PC-3 (cell line): ENCODE data around the gene FRRS1. TPM values are rescaled to one million over a fixed set of nuclear protein-coding genes. Genes with fewer than 3 reads are reported as not detected.

Source experiments
- ATAC-seq: fragments of 200-7000 bp; cut with Tn5 transposase; 2 replicates; pipeline ENCODE4 v1.9.1; 2020; ENCODE audit warnings: mild to moderate bottlenecking, moderate library complexity
- BruUV-seq: library from RNA; stranded (reverse); fragments of 400-500 nt; replicated peaks from 2 replicates; lab custom pipeline; 2021; lab: Mats Ljungman, UMichigan
- CTCF ChIA-PET: fragments of 300-600 bp; sonication (Branson Sonifier 250); formaldehyde crosslinking; loops from one replicate; lab custom pipeline; 2022; ENCODE audit warnings: antibody characterized with exemption; lab: Charles Lee
- POLR2A ChIA-PET: fragments of 300-600 bp; sonication (Branson Sonifier 250); formaldehyde crosslinking; loops from one replicate; lab custom pipeline; 2022; ENCODE audit warnings: antibody characterized with exemption; ENCODE audit not compliant: unreplicated experiment; lab: Charles Lee
- DNase-seq: peaks from one replicate; pipeline ENCODE4 v3.0.0-alpha.2; 2015
- H2AFZ ChIP-seq: fragments of 300-600 bp; sonication (generic); 2 replicates; pipeline ENCODE4 v1.6.0; 2016; ENCODE audit warnings: antibody characterized with exemption, low read length
- H3F3A ChIP-seq: fragments of 300-600 bp; sonication (generic); one replicate; pipeline ENCODE4 v1.6.0; 2017; ENCODE audit warnings: antibody characterized with exemption, low read length, control low read depth, mild to moderate bottlenecking; ENCODE audit not compliant: unreplicated experiment
- H3K27ac ChIP-seq: fragments of 300-600 bp; sonication (generic); 2 replicates; pipeline ENCODE4 v1.5.1; 2016; ENCODE audit warnings: mild to moderate bottlenecking, low read length
- H3K27me3 ChIP-seq: fragments of 300-600 bp; sonication (generic); 2 replicates; pipeline ENCODE4 v1.6.1; 2016; ENCODE audit warnings: low read length, mixed read lengths
- H3K36me3 ChIP-seq: fragments of 300-600 bp; sonication (generic); 2 replicates; pipeline ENCODE4 v1.6.1; 2016; ENCODE audit warnings: low read depth, mixed run types, low read length, mixed read lengths
- H3K4me1 ChIP-seq: fragments of 300-600 bp; sonication (generic); 2 replicates; pipeline ENCODE4 v1.5.1; 2016; ENCODE audit warnings: low read length; ENCODE audit not compliant: insufficient read depth
- H3K4me2 ChIP-seq: fragments of 300-600 bp; sonication (generic); 2 replicates; pipeline ENCODE4 v1.6.0; 2016; ENCODE audit warnings: low read length
- H3K4me3 ChIP-seq: fragments of 300-600 bp; sonication (generic); 2 replicates; pipeline ENCODE4 v1.5.1; 2016; ENCODE audit warnings: mild to moderate bottlenecking, low read length, mixed read lengths
- H3K79me2 ChIP-seq: fragments of 300-600 bp; sonication (generic); 2 replicates; pipeline ENCODE4 v1.6.1; 2017; ENCODE audit warnings: low read length, mixed read lengths
- H3K9ac ChIP-seq: fragments of 300-600 bp; sonication (generic); 2 replicates; pipeline ENCODE4 v1.6.0; 2016; ENCODE audit warnings: mild to moderate bottlenecking, low read length
- H3K9me2 ChIP-seq: fragments of 300-600 bp; sonication (generic); replicated peaks from 2 replicates; pipeline ENCODE4 v1.6.1; 2016; ENCODE audit warnings: mixed run types, low read length, mixed read lengths
- H3K9me3 ChIP-seq: fragments of 300-600 bp; sonication (generic); 2 replicates; pipeline ENCODE4 v1.6.1; 2016; ENCODE audit warnings: low read length, mixed read lengths
- H4K20me1 ChIP-seq: fragments of 300-600 bp; sonication (generic); 2 replicates; pipeline ENCODE4 v1.6.1; 2016; ENCODE audit warnings: low read length, mixed read lengths
- CTCF ChIP-seq: fragments of 300-600 bp; sonication (generic); conservative IDR thresholded peaks from 2 replicates; pipeline ENCODE4 v1.5.1; 2017; ENCODE audit warnings: antibody characterized with exemption, low read depth, mild to moderate bottlenecking, low read length
- EZH2 ChIP-seq: fragments of 300-600 bp; sonication (generic); IDR thresholded peaks from one replicate; pipeline ENCODE4 v1.6.1; 2017; ENCODE audit warnings: antibody characterized with exemption, mild to moderate bottlenecking, low read length; ENCODE audit not compliant: unreplicated experiment
- EZH2phosphoT487 ChIP-seq: fragments of 300-600 bp; sonication (generic); IDR thresholded peaks from 2 replicates; pipeline ENCODE4 v1.6.1; 2018; ENCODE audit warnings: mild to moderate bottlenecking, antibody characterized with exemption, low read length, borderline replicate concordance
- intact Hi-C: fragments of 100-400 bp; cut with micrococcal nuclease; formaldehyde crosslinking; loops from 2 replicates; pipeline ENCODE4 v1.9.0; 2023
- total RNA-seq: library from RNA; depleted of rRNA; stranded (reverse); fragments of >200 nt; gene quantifications from 2 replicates; pipeline ENCODE4 v1.2.3, GENCODE V29; 2014

FRRS1 gene
- total RNA-seq, 1 experiment from 2014 or later = 16.3 TPM

GRCh38 chr1:99707535-99708142, 58.8 kb downstream of the FRRS1 start:
- Histone ChIP-seq H3K9me3 (no peaks in the 10 kb centered on the region), H3K9me2 (no peaks in the 10 kb centered on the region), H3K4me1 (no peaks in the 10 kb centered on the region), H3K27ac (no peak overlapping the region), H3F3A (no peaks in the 10 kb centered on the region), H3K9ac (no peak overlapping the region), H3K27me3 (no peaks in the 10 kb centered on the region), H3K79me2 (no peaks in the 10 kb centered on the region), H2AFZ (no peak overlapping the region), H3K4me3 (no peak overlapping the region), H3K36me3 (peaks cover 17% of the 10 kb centered on the region), H3K4me2 (no peak overlapping the region), H4K20me1 (no peaks in the 10 kb centered on the region)
- DNase-seq (peak; percentile 81), ATAC-seq (peak; percentile 77)
- no TSS peak for BruUV-seq
- TF ChIP-seq CTCF = peak; percentile 96
- TF ChIP-seq EZH2phosphoT487 = no peak
- intact Hi-C loops = loop anchor here (1.0 to 10.0 kb wide), 6 partner anchors 61 to 953 kb away; partner anchors contain the start of gene PALMD
- POLR2A ChIA-PET = no interaction called here
- CTCF ChIA-PET = interaction anchor here (0.7 kb wide), 1 partner anchor 229 kb away, joined by 4 read pairs; no protein-coding TSS in a partner anchor

GRCh38 chr1:99705385-99705784, 61.0 kb downstream of the FRRS1 start:
- H3F3A ChIP-seq = no peaks in the 10 kb centered on the region
- H2AFZ ChIP-seq = no peak overlapping the region
- no peak overlapping the region for H3K27ac ChIP-seq
- DNase-seq (no peak), ATAC-seq (no peak; the same call in 1 of the 2 replicates)
- TF ChIP-seq EZH2phosphoT487 (no peak), EZH2 (no peak), CTCF (no peak)
- H3K9ac ChIP-seq = no peak overlapping the region
- H4K20me1 ChIP-seq = no peaks in the 10 kb centered on the region
- no peak overlapping the region for H3K4me2 ChIP-seq
- no TSS peak for BruUV-seq
- H3K27me3 ChIP-seq = no peaks in the 10 kb centered on the region
- no peaks in the 10 kb centered on the region for H3K4me1 ChIP-seq
- H3K9me2 ChIP-seq = no peaks in the 10 kb centered on the region
- CTCF ChIA-PET = no interaction called here
- peaks cover 9% of the 10 kb centered on the region; the same call in 1 of the 2 replicates for H3K36me3 ChIP-seq
- H3K79me2 ChIP-seq = no peaks in the 10 kb centered on the region
- H3K4me3 ChIP-seq = no peak overlapping the region
- POLR2A ChIA-PET = no interaction called here
- intact Hi-C loops = loop anchor here (10.0 kb wide), 2 partner anchors 141 to 951 kb away; no protein-coding TSS in a partner anchor
- H3K9me3 ChIP-seq = no peaks in the 10 kb centered on the region

GRCh38 chr1:99704356-99704816, 62.0 kb downstream of the FRRS1 start:
- no peak overlapping the region for H2AFZ ChIP-seq
- no peak overlapping the region for H3K9ac ChIP-seq
- TF ChIP-seq EZH2phosphoT487 (no peak), CTCF (no peak), EZH2 (no peak)
- no peaks in the 10 kb centered on the region for H3K9me3 ChIP-seq
- H3K36me3 ChIP-seq = peaks cover 9% of the 10 kb centered on the region; the same call in 1 of the 2 replicates
- H3K27ac ChIP-seq = no peak overlapping the region
- H3F3A ChIP-seq = no peaks in the 10 kb centered on the region
- ChIA-PET CTCF (interaction anchor here (0.6 kb wide), 1 partner anchor 160 kb away, joined by 3 read pairs; no protein-coding TSS in a partner anchor), POLR2A (no interaction called here)
- H3K27me3 ChIP-seq = no peaks in the 10 kb centered on the region
- no peak overlapping the region for H3K4me3 ChIP-seq
- ATAC-seq (no peak), DNase-seq (no peak)
- no TSS peak for BruUV-seq
- no peaks in the 10 kb centered on the region for H3K4me1 ChIP-seq
- intact Hi-C loops = loop anchor here (10.0 kb wide), 2 partner anchors 140 to 950 kb away; no protein-coding TSS in a partner anchor
- H3K79me2 ChIP-seq = no peaks in the 10 kb centered on the region
- H4K20me1 ChIP-seq = no peaks in the 10 kb centered on the region
- no peaks in the 10 kb centered on the region for H3K9me2 ChIP-seq
- no peak overlapping the region for H3K4me2 ChIP-seq
